ENCODE results near the gene TPM3.
"Not testable (repeated sequence)": the region's sequence is repeated elsewhere in the genome, so short reads cannot be mapped to it uniquely, and the experiment has no call there.

The TPM3 gene

DNA sequence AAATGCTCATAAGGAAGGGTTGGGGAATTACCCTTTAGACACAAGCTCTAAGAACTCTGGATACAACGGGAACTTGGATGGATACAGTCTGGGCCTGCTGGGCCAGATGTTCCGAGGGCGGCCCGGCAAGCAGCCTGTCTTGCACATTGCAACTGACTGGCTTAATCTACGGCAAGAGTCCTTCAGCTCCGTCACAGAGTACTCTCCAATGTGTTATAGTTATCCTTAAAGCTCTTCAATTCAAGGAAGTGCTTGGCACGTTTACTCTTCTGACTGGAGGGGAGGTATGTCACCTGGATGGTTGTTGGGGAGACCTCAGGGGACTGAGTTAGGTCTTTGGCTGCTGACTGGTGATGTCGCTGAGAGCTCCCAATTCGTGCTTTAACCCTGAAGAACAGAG, 15.4 kb upstream of the TPM3 start:
- TF ChIP-seq, protein P1, sequence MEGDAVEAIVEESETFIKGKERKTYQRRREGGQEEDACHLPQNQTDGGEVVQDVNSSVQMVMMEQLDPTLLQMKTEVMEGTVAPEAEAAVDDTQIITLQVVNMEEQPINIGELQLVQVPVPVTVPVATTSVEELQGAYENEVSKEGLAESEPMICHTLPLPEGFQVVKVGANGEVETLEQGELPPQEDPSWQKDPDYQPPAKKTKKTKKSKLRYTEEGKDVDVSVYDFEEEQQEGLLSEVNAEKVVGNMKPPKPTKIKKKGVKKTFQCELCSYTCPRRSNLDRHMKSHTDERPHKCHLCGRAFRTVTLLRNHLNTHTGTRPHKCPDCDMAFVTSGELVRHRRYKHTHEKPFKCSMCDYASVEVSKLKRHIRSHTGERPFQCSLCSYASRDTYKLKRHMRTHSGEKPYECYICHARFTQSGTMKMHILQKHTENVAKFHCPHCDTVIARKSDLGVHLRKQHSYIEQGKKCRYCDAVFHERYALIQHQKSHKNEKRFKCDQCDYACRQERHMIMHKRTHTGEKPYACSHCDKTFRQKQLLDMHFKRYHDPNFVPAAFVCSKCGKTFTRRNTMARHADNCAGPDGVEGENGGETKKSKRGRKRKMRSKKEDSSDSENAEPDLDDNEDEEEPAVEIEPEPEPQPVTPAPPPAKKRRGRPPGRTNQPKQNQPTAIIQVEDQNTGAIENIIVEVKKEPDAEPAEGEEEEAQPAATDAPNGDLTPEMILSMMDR (IDR thresholded peaks at IDR 0.05), result no peak
- no peak overlapping the region for H3K4me3 ChIP-seq
- no peak for DNase-seq (ENCODE audit: low spot score)
- H3K27ac ChIP-seq, result no peak overlapping the region

DNA sequence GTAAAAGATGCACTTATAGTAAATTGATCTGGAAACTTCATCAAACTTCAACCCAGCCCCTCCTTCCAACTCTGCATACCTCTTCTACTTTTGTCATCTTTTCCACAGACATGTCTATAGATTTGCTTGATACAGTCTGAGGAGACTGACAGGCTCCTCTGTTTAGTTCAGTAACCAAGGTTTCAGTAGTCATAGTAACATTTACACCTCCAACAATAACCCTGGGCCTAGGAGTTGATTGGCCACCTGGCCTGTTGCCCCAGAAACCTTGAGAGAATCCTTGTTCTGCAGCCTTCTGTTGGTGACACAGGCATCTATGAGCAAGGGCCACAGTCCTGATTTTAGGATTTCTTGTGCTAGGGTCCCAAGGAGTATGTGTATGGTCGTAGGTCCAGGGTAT, 14.3 kb upstream of the TPM3 start, which contains the start of gene CFAP141:
CFAP141 (minus strand) TSS at position 138 of the 400 bp plus-strand sequence; CDS start at position 112, 26 bp downstream.
- TF ChIP-seq, protein P1 (IDR thresholded peaks at IDR 0.05), result no peak
- H3K27ac ChIP-seq, result no peak within 1 kb of the TSS
- DNase-seq (ENCODE audit: low spot score), result no peak
- H3K4me3 ChIP-seq, result no peak within 1 kb of the TSS

DNA sequence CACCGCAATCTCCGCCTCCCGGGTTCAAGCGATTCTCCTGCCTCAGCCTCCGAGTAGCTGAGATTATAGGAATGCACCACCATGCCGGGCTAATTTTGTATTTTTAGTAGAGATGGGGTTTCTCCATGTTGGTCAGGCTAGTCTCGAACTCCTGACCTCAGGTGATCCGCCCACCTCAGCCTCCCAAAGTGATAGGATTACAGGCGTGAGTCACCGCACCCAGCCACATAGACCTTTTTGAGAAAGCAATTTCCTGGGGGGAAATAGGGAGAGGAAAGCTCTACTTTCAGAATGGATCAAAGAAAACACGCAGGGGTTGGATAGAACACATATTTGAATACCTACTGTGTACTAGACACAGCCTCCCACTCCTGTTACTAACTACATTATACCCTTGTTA, 13.9 kb upstream of the TPM3 start:
- not testable (repeated sequence) for H3K27ac ChIP-seq; DNase-seq (ENCODE audit: low spot score); H3K4me3 ChIP-seq

DNA sequence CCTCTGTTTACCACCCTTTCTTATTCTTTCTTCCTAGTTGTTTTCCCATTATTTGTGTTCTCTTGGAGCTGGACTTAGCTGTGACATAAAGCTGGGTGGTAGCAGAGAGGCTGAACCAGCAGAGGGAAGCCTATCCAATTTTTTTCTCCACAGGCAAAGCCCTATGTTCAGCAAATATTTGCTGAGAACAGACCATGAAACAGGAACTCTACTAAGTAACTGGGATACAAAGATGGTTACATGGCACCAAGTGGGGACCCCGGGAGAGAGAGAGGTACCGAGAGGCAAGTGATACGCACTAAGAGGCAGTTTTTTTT, 7.6 kb upstream of the TPM3 start:
- no peak for DNase-seq (ENCODE audit: low spot score)
- TF ChIP-seq, protein P1 (IDR thresholded peaks at IDR 0.05), result no peak
- peak overlapping the region; percentile 46 to 60 for H3K27ac ChIP-seq
- peak overlapping the region; percentile 51 for H3K4me3 ChIP-seq

DNA sequence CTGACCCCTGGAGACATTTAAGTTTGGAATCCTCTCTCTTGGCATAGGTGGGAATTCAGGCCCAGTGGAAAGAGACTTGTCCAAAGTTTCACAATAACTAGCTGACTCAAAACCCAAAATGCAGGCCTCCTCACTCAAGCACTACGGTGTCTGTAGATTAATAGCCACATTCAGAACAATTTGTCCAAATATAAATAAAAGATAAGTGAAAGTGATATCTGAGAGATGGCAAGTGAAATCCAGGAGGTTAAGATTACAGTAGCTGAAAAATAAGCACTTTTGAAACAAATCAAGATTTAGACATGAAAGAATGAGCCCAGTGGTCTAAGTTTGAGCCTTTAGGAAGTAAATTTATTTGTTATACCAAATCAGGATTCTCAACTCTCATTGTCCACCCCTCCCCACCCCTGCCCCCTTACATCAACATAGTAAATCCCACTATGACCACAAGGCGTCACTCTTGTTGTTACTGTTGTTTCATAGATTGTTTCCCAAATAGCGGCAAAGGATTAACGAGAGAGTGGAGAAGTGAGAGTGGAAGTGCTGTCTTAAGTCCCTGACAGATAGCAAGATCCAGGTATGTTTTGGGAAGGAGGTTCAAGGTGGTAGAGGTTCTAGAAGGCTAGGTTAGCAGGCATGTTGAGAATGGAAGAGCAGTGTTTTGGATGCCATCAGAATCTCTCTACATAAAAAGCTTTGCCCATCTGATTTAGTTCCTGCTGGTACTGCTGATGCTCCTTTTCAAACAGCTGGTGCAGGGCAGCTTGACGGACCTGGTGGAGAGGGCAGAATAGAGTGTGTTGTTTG, 7.1 kb upstream of the TPM3 start:
- no peak for DNase-seq (ENCODE audit: low spot score)
- TF ChIP-seq, protein P1 (IDR thresholded peaks at IDR 0.05), result peak; percentile 13

DNA sequence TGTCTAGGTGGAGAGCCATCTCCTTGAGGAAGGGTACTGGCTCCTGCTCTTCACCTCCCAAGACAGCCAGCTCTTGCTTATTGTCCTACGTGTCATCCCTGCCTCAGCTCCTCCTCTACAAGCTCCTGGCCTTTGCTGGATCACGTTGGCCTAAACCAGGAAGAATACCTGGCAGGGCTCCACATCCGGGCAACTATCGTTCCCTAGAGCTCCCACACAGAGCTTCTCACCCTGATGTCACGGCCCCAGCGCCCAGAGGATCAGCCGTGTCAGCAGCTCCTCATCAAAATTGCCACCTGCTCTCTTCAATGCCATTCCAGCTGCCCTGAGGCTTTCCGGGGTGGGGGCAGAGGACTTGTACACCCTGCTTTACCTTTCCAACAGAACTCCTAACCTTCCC, 1.9 kb upstream of the TPM3 start:
- DNase-seq (ENCODE audit: low spot score), result no peak
- TF ChIP-seq, protein P1 (IDR thresholded peaks at IDR 0.05), result no peak
- H3K27ac ChIP-seq, result no peak overlapping the region
- H3K4me3 ChIP-seq, result no peak overlapping the region

More for the DNA sequence above, 7.1 kb upstream of the TPM3 start:
- peak overlapping the region; percentile 46 to 60 for H3K27ac ChIP-seq
- peak overlapping the region; percentile 51 for H3K4me3 ChIP-seq

DNA sequence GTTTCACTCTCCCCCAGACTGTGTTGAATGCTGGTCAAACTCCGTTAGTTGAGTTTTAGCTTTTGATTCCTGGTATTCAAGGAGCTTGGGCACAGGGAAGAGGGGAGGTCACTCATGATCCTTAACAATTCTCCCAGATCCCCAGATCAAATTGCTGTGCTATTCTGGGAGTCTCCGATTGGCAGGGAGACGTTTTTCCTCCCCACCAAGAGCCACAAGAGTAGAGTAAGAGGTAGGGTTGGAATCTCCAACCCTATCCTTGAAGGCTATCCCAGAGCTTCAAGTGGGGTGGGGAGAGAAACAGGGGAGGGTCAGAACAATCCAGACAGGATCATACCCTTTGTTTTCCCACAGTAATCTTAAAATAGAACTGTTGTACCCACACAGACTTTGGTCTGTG, 576 bp upstream of the TPM3 start:
- TF ChIP-seq, protein P1 (IDR thresholded peaks at IDR 0.05), result no peak
- Histone ChIP-seq H3K27ac (no peak overlapping the region), H3K4me3 (no peak overlapping the region)
- no peak for DNase-seq (ENCODE audit: low spot score)
